GM21447 (cell line): ENCODE measurements around the gene SRCAP.

Experiments used
- ATAC-seq: cut with Tn5 transposase; IDR thresholded peaks from one replicate; pipeline ENCODE4 v1.9.1; 2021; ENCODE audit not compliant: unreplicated experiment

The SRCAP gene

DNA sequence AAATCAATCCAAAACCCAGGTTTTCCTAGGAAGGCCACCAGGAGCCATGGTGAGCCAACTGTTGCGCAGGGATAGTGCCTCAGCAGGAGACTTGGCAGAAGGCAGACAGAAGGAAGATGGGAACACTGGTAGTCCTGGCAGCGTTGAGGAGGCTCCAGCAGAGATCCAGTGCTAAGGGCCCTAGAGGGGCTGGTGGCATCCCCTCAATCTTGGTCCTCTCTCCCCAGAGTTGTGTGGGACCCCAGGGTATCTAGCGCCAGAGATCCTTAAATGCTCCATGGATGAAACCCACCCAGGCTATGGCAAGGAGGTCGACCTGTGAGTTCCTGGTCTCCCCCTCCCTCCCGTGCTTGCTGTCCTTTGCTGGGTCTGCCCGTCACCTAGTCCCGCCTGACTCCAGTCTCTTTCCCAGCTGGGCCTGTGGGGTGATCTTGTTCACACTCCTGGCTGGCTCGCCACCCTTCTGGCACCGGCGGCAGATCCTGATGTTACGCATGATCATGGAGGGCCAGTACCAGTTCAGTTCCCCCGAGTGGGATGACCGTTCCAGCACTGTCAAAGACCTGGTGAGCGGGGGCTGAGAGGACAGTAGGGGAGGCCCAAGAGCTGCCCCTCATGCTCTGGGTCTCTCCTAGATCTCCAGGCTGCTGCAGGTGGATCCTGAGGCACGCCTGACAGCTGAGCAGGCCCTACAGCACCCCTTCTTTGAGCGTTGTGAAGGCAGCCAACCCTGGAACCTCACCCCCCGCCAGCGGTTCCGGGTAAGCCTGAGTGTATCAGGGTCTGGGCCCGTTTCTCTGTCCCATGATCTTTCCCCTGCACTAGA is 57.2 kb downstream of the SRCAP start:
- no peak for ATAC-seq

- ATAC-seq = no peak
Observed at GRCh38 chr16:30756781-30757100, 57.8 kb downstream of the SRCAP start.

GRCh38 chr16:30757316-30757715 is 58.3 kb downstream of the SRCAP start:
- no peak for ATAC-seq

GRCh38 chr16:30758988-30759491 is 60.1 kb downstream of the SRCAP start:
- no peak for ATAC-seq

GRCh38 chr16:30760001-30760559 is 61.1 kb downstream of the SRCAP start:
- no peak for ATAC-seq

- ATAC-seq = no peak
Observed at GRCh38 chr16:30760577-30761426, 61.8 kb downstream of the SRCAP start.

- ATAC-seq = no peak
Observed at GRCh38 chr16:30761427-30761927, 62.5 kb downstream of the SRCAP start.

- peak; percentile 87 for ATAC-seq
Observed at GRCh38 chr16:30761928-30762902, 63.2 kb downstream of the SRCAP start, which contains the start of the genes CFAP119 and RNF40. CFAP119 (minus strand) TSS chr16:30762062; CDS start chr16:30761748, 314 bp downstream. RNF40 (plus strand) TSS chr16:30762322; CDS start chr16:30762546, 224 bp downstream.

GRCh38 chr16:30762991-30763725 is 64.2 kb downstream of the SRCAP start:
- no peak for ATAC-seq

- ATAC-seq = no peak
Observed at GRCh38 chr16:30764086-30764485, 65.1 kb downstream of the SRCAP start.

DNA sequence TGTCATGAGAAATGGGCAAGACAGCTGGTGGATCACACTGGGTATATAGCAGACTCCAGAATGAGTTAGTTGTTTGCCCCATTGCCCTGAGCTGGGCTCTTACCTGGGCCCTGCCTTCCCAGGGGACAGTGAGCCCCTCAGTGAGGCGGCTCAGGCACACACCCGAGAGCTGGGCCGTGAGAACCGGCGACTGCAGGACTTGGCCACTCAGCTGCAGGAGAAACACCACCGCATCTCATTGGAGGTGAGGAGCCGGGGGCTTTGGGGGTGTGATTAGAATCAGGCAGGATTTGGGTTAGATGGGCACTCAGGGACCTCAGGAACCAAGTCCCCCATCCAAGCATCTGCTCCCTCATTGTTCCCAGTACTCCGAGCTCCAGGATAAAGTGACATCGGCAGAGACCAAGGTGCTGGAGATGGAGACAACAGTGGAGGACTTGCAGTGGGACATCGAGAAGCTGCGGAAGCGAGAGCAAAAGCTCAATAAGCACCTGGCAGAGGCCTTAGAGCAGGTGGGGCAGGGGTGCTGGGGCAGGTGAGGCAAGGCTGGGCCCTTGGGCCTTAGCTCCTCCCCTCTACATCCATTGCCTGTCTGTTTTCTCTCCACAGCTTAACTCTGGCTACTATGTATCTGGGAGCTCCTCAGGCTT is 66.0 kb downstream of the SRCAP start:
- ATAC-seq = no peak

DNA sequence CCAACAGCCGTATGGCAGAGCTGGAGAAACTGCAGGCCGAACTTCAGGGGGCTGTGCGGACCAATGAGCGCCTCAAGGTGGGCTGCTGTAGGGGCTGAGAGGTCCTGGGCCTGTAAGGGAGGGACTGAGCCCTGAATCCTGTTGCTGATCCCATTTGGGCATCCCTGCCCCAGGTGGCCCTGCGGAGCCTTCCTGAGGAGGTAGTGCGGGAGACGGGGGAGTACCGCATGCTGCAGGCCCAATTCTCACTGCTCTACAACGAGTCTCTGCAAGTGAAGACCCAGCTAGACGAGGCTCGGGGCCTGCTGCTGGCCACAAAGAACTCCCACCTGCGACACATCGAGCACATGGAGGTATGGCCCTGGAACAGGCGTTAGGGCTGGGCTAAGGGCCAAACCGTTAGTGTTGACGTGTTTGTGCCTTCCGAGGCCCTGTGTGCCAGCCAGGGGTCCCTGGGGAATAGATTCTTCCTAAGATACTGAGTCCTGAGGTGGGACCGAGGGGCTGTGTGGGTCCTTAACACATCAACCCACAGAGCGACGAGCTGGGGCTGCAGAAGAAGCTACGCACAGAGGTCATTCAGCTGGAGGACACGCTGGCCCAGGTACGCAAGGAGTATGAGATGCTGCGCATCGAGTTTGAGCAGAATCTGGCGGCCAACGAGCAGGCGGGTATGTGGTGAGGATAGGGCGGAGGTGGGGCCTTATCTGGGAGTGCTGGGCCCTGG is 67.4 kb downstream of the SRCAP start:
- no peak for ATAC-seq

GRCh38 chr16:30766933-30767284 is 67.9 kb downstream of the SRCAP start:
- no peak for ATAC-seq

GRCh38 chr16:30767767-30768465 is 68.9 kb downstream of the SRCAP start:
- no peak for ATAC-seq

DNA sequence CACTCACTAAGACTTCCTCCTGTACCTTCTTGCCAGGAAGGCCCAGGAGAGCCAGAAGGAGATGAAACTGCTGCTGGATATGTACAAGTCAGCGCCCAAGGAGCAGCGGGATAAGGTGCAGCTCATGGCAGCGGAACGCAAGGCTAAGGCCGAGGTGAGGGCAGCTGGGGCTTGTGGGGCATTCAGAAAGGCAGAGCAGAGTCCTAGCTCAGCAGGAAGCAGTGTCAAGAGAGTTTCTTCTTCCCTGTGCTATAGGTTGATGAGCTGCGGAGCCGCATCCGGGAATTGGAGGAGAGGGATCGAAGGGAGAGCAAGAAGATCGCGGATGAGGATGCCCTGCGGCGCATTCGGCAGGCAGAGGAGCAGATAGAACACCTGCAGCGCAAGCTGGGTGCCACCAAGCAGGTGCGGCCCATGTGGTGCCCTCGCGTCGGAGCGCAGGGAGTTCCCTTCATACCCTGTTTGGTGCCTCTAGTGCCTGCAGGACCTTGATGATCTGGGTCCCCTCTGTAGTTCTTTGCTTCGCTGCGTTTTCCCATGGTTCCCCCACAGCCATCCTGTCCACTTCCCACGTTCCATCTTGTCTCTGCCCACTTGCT is 69.7 kb downstream of the SRCAP start:
- ATAC-seq = no peak

- no peak for ATAC-seq
Observed at GRCh38 chr16:30769379-30770089, 70.6 kb downstream of the SRCAP start.

- no peak for ATAC-seq
Observed at GRCh38 chr16:30771726-30772125, 72.8 kb downstream of the SRCAP start.
